Gastrocnemius medialis (tissue), 4 donors: ENCODE measurements around the gene EEPD1.

Source experiments
- CTCF ChIP-seq, 5 experiments: fragments of 450-650 bp in 3 of 5; fragments of 200-600 bp in 2 of 5; sonication (generic) in 2 of 5; IDR thresholded peaks in 4 of 5; conservative IDR thresholded peaks in 1 of 5; 1 replicate in 4 of 5; 2 replicates in 1 of 5; pipeline ENCODE4 v1.5.1; 2016 to 2019; ENCODE audit warnings: antibody characterized with exemption in 5 of 5, mild to moderate bottlenecking in 3 of 5, moderate library complexity in 3 of 5
- POLR2A ChIP-seq, 2 donors: fragments of 450-650 bp; IDR thresholded peaks; one replicate each; pipeline ENCODE4 v1.6.1; 2017; ENCODE audit warnings: antibody characterized with exemption in 2 of 2, mild to moderate bottlenecking in 2 of 2, moderate library complexity in 2 of 2

- TF ChIP-seq CTCF (IDR thresholded peaks at IDR 0.05 in 4 of 5, conservative IDR thresholded peaks at IDR 0.05 in 1 of 5) (no peak), POLR2A (IDR thresholded peaks at IDR 0.05) (no peak)
These were observed 152.2 kb downstream of the EEPD1 start for GRCh38 chr7:36305226-36305625.
